ENCODE data around the gene TIGD1. TPM values are rescaled to one million over a fixed set of nuclear protein-coding genes. Genes with fewer than 3 reads are reported as not detected.

Gene TIGD1
- total and polyA plus RNA-seq, 2 experiments from 2014 or later = 7.6 to 9.3 TPM

DNA sequence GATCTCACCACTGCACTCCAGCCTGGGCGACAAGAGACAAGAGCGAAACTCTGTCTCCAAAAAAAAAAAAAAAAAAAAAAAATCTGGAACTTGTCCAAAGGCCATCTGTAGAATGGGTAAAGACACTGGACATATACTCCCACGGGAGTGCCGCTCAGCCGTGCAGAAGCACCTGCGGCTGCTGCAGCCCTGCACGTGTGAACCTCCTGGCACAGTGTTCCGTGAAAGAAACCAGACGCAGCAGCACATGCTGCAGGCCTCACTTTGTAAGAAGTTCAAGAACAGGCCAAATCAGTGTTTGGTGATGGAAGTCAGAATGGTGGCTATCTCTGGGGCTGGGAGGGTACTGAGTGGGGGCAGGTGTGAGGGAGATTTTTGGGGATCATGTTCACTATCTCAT is 17.9 kb downstream of the TIGD1 start:
- H3K27ac ChIP-seq (ENCODE audit: low read depth) = no peak overlapping the region
- no peaks in the 10 kb centered on the region; the same call in 1 of the 2 replicates for H4K20me1 ChIP-seq (replicated peaks; ENCODE audit: insufficient read depth)
- H3K27me3 ChIP-seq (ENCODE audit: insufficient read depth) = no peaks in the 10 kb centered on the region
- H3K4me3 ChIP-seq = no peak overlapping the region
- no peaks in the 10 kb centered on the region for H3K36me3 ChIP-seq (ENCODE audit: insufficient read depth)
- H3K4me2 ChIP-seq = no peak overlapping the region
- ATAC-seq = no peak
- H3K4me1 ChIP-seq (ENCODE audit: insufficient read depth) = no peaks in the 10 kb centered on the region
- Mint-ChIP-seq H3K36me3 (ENCODE audit: low read depth) (peaks cover 4% of the 10 kb centered on the region; the same call in 1 of the 3 replicates), H3K27ac (no peak overlapping the region), H3K4me1 (peaks cover 15% of the 10 kb centered on the region), H3K4me3 (no peak overlapping the region), H3K9me3 (peaks cover 8% of the 10 kb centered on the region; the same call in 2 of the 3 replicates), H3K27me3 (ENCODE audit: insufficient read depth, low read depth, poor library complexity) (peaks cover 18% of the 10 kb centered on the region)
- H3F3A ChIP-seq (replicated peaks; ENCODE audit: low read depth) = no peaks in the 10 kb centered on the region
- H2AFZ ChIP-seq = no peak overlapping the region
- no peaks in the 10 kb centered on the region for H3K79me2 ChIP-seq (replicated peaks; ENCODE audit: insufficient read depth)
- no peak for DNase-seq (ENCODE audit: low spot score)
- TF ChIP-seq EZH2phosphoT487 (IDR thresholded peaks at IDR 0.05; ENCODE audit: unreplicated experiment) (no peak), STAT1 (IDR thresholded peaks at IDR 0.05; ENCODE audit: unreplicated experiment) (no peak), NANOG (IDR thresholded peaks at IDR 0.05; ENCODE audit: borderline replicate concordance) (no peak), CTCF (conservative IDR thresholded peaks at IDR 0.05; ENCODE audit: low read depth in 2 of 2) (no peak), ZNF331 (CRISPR knock-in tag; IDR thresholded peaks at IDR 0.05; ENCODE audit: low read depth) (no peak), POLR2AphosphoS5 (IDR thresholded peaks at IDR 0.05; ENCODE audit: low read depth) (no peak), EZH2 (IDR thresholded peaks at IDR 0.05; ENCODE audit: low read depth, unreplicated experiment) (no peak), ZNF114 (CRISPR knock-in tag; IDR thresholded peaks at IDR 0.05) (no peak), ETS1 (IDR thresholded peaks at IDR 0.05) (no peak), CREB1 (CRISPR knock-in tag; IDR thresholded peaks at IDR 0.05; ENCODE audit: low read depth) (no peak), JUNB (IDR thresholded peaks at IDR 0.05; ENCODE audit: unreplicated experiment) (no peak)
- TF ChIP-seq, protein P1, sequence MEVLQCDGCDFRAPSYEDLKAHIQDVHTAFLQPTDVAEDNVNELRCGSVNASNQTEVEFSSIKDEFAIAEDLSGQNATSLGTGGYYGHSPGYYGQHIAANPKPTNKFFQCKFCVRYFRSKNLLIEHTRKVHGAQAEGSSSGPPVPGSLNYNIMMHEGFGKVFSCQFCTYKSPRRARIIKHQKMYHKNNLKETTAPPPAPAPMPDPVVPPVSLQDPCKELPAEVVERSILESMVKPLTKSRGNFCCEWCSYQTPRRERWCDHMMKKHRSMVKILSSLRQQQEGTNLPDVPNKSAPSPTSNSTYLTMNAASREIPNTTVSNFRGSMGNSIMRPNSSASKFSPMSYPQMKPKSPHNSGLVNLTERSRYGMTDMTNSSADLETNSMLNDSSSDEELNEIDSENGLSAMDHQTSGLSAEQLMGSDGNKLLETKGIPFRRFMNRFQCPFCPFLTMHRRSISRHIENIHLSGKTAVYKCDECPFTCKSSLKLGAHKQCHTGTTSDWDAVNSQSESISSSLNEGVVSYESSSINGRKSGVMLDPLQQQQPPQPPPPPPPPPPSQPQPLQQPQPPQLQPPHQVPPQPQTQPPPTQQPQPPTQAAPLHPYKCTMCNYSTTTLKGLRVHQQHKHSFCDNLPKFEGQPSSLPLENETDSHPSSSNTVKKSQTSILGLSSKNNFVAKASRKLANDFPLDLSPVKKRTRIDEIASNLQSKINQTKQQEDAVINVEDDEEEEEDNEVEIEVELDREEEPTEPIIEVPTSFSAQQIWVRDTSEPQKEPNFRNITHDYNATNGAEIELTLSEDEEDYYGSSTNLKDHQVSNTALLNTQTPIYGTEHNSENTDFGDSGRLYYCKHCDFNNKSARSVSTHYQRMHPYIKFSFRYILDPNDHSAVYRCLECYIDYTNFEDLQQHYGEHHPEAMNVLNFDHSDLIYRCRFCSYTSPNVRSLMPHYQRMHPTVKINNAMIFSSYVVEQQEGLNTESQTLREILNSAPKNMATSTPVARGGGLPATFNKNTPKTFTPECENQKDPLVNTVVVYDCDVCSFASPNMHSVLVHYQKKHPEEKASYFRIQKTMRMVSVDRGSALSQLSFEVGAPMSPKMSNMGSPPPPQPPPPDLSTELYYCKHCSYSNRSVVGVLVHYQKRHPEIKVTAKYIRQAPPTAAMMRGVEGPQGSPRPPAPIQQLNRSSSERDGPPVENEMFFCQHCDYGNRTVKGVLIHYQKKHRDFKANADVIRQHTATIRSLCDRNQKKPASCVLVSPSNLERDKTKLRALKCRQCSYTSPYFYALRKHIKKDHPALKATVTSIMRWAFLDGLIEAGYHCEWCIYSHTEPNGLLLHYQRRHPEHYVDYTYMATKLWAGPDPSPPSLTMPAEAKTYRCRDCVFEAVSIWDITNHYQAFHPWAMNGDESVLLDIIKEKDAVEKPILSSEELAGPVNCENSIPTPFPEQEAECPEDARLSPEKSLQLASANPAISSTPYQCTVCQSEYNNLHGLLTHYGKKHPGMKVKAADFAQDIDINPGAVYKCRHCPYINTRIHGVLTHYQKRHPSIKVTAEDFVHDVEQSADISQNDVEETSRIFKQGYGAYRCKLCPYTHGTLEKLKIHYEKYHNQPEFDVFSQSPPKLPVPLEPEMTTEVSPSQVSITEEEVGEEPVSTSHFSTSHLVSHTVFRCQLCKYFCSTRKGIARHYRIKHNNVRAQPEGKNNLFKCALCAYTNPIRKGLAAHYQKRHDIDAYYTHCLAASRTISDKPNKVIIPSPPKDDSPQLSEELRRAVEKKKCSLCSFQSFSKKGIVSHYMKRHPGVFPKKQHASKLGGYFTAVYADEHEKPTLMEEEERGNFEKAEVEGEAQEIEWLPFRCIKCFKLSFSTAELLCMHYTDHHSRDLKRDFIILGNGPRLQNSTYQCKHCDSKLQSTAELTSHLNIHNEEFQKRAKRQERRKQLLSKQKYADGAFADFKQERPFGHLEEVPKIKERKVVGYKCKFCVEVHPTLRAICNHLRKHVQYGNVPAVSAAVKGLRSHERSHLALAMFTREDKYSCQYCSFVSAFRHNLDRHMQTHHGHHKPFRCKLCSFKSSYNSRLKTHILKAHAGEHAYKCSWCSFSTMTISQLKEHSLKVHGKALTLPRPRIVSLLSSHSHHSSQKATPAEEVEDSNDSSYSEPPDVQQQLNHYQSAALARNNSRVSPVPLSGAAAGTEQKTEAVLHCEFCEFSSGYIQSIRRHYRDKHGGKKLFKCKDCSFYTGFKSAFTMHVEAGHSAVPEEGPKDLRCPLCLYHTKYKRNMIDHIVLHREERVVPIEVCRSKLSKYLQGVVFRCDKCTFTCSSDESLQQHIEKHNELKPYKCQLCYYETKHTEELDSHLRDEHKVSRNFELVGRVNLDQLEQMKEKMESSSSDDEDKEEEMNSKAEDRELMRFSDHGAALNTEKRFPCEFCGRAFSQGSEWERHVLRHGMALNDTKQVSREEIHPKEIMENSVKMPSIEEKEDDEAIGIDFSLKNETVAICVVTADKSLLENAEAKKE (CRISPR knock-in tag; IDR thresholded peaks at IDR 0.05) = no peak
- TF ChIP-seq, protein P2, sequence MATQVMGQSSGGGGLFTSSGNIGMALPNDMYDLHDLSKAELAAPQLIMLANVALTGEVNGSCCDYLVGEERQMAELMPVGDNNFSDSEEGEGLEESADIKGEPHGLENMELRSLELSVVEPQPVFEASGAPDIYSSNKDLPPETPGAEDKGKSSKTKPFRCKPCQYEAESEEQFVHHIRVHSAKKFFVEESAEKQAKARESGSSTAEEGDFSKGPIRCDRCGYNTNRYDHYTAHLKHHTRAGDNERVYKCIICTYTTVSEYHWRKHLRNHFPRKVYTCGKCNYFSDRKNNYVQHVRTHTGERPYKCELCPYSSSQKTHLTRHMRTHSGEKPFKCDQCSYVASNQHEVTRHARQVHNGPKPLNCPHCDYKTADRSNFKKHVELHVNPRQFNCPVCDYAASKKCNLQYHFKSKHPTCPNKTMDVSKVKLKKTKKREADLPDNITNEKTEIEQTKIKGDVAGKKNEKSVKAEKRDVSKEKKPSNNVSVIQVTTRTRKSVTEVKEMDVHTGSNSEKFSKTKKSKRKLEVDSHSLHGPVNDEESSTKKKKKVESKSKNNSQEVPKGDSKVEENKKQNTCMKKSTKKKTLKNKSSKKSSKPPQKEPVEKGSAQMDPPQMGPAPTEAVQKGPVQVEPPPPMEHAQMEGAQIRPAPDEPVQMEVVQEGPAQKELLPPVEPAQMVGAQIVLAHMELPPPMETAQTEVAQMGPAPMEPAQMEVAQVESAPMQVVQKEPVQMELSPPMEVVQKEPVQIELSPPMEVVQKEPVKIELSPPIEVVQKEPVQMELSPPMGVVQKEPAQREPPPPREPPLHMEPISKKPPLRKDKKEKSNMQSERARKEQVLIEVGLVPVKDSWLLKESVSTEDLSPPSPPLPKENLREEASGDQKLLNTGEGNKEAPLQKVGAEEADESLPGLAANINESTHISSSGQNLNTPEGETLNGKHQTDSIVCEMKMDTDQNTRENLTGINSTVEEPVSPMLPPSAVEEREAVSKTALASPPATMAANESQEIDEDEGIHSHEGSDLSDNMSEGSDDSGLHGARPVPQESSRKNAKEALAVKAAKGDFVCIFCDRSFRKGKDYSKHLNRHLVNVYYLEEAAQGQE (IDR thresholded peaks at IDR 0.05; ENCODE audit: unreplicated experiment) = no peak
- H3K9me2 ChIP-seq (ENCODE audit: insufficient read depth) = no peaks in the 10 kb centered on the region

Data from GM23338 (cell line).